HG02885 (cell line): ENCODE results near the gene AUTS2.
"Not testable (repeated sequence)": the region's sequence is repeated elsewhere in the genome, so short reads cannot be mapped to it uniquely, and the experiment has no call there.

ENCODE experiments used
- ATAC-seq: cut with Tn5 transposase; IDR thresholded peaks from one replicate; pipeline ENCODE4 v1.9.1; 2021; ENCODE audit warnings: mild to moderate bottlenecking; ENCODE audit not compliant: unreplicated experiment, poor library complexity

The AUTS2 gene

GRCh38 chr7:70588191-70588921, 990.1 kb downstream of the AUTS2 start:
- ATAC-seq: no peak

- no peak for ATAC-seq
Measured at GRCh38 chr7:70589010-70589409, 990.7 kb downstream of the AUTS2 start.

GRCh38 chr7:70589590-70589989, 991.3 kb downstream of the AUTS2 start:
- peak; percentile 64 for ATAC-seq

GRCh38 chr7:70590126-70590854, 992.0 kb downstream of the AUTS2 start:
- peak; percentile 54 for ATAC-seq

GRCh38 chr7:70591643-70592042, 993.4 kb downstream of the AUTS2 start:
- ATAC-seq: no peak

GRCh38 chr7:70592171-70592570, 993.9 kb downstream of the AUTS2 start:
- no peak for ATAC-seq

- no peak for ATAC-seq
Measured at GRCh38 chr7:70594170-70594569, 995.9 kb downstream of the AUTS2 start.

- ATAC-seq: not testable (repeated sequence)
Measured at GRCh38 chr7:70594885-70595284, 996.6 kb downstream of the AUTS2 start.

GRCh38 chr7:70595370-70595754, 997.1 kb downstream of the AUTS2 start:
- ATAC-seq: no peak

GRCh38 chr7:70595755-70596597, 997.7 kb downstream of the AUTS2 start:
- no peak for ATAC-seq

GRCh38 chr7:70596598-70596913, 998.3 kb downstream of the AUTS2 start:
- no peak for ATAC-seq

GRCh38 chr7:70597066-70597465, 998.8 kb downstream of the AUTS2 start:
- no peak for ATAC-seq

- ATAC-seq: no peak
Measured at GRCh38 chr7:70598976-70599375, 1000.7 kb downstream of the AUTS2 start.

GRCh38 chr7:70599446-70600190, 1001.3 kb downstream of the AUTS2 start:
- ATAC-seq: no peak

GRCh38 chr7:70600993-70601392, 1002.7 kb downstream of the AUTS2 start:
- ATAC-seq: no peak

GRCh38 chr7:70602117-70602516, 1003.8 kb downstream of the AUTS2 start:
- ATAC-seq: no peak

GRCh38 chr7:70607281-70607680, 1009.0 kb downstream of the AUTS2 start:
- no peak for ATAC-seq

GRCh38 chr7:70607759-70608158, 1009.5 kb downstream of the AUTS2 start:
- ATAC-seq: no peak

- no peak for ATAC-seq
Measured at GRCh38 chr7:70608229-70608628, 1010.0 kb downstream of the AUTS2 start.

- ATAC-seq: no peak
Measured at GRCh38 chr7:70612811-70613210, 1014.5 kb downstream of the AUTS2 start.
